Stimulated activated CD4-positive, alpha-beta T cell treated with anti-CD3 and anti-CD28 coated beads, Interleukin-2, amount 100 ng/mL, for 24 hours (primary cell): ENCODE data around the gene DNAH1.

ENCODE experiments used
- DNase-seq, 2 donors: peaks; one replicate each; pipeline ENCODE4 v3.0.0-alpha.2; 2020

The DNAH1 gene

DNA sequence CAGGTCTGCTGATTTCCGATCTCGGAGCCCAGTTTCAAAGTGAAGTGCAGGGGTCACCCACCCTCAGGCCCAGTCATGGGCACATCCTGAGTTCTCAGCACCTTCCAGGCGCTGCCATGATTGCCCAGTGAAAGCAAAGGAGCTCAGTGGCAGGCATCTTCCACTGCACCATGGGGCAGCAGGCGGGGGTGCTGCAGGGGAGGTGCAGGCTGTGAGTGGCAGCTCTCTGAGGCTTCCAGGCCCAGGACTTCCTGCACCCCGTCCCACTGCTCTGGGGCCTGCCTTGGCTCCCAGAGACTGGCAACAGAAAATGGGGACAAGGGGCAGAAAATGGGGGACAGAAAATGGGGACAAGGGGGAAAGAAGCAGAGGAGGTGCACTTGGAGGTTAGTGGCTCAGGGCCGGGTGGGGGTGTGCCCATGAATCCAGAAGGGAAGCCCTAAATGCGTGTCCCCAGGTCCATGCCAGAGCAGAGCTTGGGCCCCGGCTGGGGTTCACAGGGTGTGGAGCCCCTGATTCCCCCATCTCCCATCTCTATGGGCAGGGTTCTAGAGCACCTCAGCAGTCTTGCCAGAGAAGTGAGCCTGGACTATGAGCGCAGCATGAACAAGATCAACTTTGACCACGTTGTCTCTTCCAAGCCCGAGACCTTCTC, 28.0 kb downstream of the DNAH1 start:
- no peak for DNase-seq

DNA sequence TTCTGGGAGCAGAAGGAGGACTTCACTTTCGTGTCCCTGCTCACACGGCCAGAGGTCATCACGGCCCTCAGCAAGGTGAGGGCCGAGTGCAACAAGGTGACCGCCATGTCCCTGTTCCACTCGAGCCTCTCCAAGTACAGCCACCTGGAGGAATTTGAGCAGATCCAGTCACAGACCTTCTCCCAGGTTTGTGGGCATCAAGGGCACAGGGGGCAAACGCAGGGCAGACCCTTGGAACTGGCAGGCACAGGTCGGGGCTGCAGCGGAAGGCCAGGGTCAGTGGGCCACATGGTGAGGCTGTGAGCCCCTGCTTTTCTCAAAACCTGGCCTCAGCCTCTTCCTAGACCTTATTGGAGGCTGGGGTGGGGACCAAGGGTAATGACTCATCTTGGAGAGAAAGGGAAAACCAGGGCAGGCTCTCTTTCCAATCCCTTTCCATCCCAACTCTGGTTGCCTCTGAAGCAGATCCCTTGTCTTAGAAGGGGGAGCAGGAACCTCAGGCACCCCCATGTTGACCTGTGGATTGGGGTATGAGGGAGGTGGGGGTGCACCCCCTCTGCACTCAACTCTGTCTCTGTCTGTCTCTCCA, 29.5 kb downstream of the DNAH1 start:
- no peak for DNase-seq

DNA sequence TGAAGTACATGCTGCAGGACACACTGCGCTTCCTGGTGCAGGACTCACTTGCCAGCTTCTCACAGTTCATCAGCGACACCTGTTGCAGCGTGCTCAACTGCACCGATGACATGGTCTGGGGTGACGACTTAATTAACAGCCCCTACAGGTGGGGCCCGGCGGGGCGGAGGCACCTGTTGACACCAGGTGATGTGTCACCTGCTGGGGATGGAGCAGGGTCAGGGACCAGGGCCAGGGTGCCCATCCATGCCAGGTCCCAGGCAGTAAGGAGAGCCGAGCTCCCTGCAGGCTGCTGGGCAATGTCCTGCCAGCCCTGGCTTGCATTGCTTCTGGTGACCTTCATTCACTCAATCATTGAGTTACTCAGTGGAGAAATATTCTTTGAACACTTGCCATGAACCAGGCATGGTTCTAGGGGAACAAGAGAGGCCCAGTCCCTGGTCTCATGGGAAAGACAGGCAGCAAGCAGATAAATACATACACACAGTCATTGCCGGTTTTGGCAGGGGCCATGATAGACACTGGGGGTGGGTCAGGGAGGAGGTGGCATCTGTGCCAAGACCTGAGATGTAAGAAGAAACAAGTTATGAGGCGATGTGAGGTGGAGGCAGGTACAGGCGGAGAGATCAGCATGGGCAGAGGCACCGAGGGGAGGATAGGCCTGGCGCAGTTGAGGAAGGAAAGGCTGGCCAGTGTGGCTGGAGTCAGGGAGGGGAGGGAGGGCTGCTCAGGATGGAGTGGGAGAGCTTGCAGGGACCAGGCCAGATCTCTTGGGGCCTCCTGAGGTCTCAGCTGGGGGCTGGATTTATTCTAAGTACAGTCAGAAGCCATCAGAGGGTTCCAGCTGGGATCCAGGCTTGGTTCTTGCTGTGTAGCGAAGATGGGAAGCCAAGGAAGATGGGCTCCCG, 30.8 kb downstream of the DNAH1 start:
- no peak for DNase-seq

- DNase-seq = no peak
Observed at GRCh38 chr3:52347716-52348635, 31.9 kb downstream of the DNAH1 start.

GRCh38 chr3:52349131-52349530, 33.0 kb downstream of the DNAH1 start:
- DNase-seq = no peak

DNA sequence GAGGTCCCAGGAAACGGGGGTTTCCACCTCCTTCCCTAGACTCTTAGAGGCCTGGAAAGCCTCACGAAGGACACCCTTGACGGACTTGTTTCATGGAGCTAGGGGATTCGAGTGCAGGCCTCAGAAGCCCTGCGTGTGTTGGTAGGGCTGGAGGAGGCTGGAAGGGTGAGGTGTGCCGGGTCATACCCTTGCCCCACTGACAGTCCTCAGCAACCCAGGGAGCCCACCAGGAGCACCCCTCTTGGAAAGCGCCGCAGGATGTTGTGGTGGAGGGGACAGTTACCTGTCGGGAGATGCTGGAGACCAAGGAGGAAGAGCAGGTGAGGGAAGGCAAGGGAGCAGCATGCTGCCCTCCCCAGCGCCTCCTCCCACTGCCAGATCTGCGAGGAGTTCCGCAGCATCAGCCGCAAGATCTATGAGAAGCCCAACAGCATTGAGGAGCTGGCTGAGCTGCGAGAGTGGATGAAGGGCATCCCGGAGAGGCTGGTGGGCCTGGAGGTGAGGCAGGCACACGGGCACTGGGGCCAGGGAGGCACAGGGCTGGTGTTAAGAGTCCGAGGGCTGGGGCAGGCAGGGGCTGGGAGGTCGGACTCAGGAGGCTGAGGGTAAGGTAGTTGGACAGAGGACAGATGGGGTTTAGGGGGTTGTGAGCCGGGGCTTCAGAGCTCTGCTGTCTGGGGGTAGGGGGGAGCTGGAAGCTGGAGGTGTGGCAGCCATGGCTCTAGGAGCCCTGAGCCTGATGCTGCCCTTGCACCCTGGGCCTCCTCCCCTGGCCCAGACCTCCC, 33.7 kb downstream of the DNAH1 start:
- DNase-seq = no peak

GRCh38 chr3:52350416-52350815, 34.3 kb downstream of the DNAH1 start:
- no peak for DNase-seq

DNA sequence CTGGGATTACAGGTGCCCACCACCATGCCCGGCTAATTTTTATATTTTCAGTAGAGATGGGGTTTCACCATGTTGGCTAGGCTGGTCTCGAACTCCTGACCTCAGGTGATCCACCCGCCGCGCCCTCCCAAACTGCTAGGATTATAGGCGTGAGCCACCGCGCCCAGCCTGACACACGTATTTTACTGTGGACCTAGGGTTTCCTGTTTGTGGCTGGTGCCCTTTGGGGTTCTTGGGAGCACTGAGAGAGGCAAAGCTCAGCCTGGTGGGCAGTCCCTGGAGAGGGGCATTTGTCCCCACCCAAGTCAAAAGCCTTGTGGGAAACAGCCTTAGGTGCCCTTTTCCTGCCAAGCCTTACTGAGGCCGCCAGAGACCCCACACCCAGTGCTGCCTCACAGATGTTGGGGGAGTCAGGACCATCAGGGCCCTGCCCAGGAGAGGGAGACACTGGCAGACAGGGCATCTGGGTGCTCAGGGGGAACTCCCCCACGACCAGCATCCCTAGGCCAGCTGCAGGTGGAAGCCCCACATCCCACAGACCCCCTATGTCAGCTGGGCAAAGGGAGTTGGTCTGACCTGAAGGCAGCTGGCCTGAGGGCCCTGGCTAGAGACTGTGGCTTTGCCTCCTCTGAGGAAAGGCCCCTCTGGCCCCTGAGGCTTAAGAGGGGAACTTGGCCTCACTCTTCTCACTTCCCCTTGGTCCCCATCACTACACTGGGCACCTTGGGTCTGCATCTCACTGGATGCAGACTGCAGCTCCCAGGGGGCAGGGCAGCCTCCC, 35.1 kb downstream of the DNAH1 start:
- no peak for DNase-seq

DNA sequence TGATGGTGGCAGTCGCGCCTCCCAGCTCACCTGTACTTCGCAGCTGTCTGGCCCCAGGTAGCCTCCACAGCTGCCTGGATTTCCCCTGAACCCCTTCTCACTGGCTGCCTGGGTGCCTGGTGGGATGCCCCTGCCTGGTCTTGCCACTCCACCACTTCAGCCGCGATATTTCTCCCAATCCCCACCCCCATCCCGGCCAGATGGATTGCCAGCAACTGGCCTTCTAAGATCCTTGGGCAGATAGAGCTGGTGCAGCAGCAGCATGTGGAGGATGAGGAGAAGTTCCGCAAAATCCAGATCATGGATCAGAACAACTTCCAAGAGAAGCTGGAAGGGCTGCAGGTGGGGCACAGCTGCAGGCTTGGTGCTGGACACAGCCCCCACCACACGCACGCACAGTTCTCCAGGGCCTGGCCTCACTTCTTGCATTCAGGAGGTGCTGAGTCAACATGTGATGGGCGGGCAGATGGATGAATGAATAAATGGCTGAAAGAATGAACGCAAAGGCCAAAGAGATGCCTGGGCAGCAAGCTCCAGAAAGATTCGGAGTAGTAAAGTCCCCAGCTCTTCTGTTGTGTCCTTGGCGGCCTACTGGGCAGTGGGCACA, 35.7 kb downstream of the DNAH1 start:
- no peak for DNase-seq

DNA sequence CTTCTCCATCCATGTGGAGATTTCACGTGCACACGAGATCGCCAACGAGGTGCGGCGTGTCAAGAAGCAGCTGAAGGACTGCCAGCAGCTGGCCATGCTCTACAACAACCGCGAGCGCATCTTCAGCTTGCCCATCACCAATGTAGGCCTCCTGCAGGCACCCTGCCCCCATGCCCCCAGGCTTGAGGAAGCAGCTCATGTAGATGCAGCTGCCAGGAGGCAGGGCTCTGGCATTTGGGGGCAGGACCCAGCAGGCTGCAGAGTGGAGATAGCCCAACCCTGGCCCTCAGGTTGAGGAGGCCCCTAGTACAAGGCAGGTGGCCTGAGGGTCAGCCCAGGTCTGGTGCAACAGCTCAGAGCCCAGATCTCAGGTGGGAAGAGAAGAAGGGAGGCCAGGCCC, 36.4 kb downstream of the DNAH1 start:
- no peak for DNase-seq

GRCh38 chr3:52353291-52353855, 37.3 kb downstream of the DNAH1 start:
- DNase-seq = no peak

DNA sequence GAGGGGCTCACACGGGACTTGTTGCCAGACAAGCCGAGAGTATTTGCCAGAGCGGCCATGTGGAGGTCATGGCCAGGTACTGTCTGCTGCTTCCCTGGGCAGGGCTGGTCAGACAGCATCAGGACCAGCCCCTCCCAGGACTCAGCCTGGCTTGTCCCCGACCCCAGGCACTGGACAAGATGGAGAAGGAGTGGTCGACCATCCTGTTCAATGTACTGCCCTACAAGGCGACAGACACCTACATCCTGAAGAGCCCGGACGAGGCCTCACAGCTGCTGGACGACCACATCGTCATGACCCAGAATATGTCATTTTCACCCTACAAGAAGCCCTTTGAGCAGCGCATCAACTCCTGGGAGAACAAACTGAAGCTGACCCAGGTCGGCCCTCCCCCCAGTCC, 38.6 kb downstream of the DNAH1 start:
- no peak for DNase-seq

GRCh38 chr3:52355526-52355925, 39.4 kb downstream of the DNAH1 start:
- DNase-seq = no peak

- DNase-seq = no peak
Observed at GRCh38 chr3:52356126-52356525, 40.0 kb downstream of the DNAH1 start.

DNA sequence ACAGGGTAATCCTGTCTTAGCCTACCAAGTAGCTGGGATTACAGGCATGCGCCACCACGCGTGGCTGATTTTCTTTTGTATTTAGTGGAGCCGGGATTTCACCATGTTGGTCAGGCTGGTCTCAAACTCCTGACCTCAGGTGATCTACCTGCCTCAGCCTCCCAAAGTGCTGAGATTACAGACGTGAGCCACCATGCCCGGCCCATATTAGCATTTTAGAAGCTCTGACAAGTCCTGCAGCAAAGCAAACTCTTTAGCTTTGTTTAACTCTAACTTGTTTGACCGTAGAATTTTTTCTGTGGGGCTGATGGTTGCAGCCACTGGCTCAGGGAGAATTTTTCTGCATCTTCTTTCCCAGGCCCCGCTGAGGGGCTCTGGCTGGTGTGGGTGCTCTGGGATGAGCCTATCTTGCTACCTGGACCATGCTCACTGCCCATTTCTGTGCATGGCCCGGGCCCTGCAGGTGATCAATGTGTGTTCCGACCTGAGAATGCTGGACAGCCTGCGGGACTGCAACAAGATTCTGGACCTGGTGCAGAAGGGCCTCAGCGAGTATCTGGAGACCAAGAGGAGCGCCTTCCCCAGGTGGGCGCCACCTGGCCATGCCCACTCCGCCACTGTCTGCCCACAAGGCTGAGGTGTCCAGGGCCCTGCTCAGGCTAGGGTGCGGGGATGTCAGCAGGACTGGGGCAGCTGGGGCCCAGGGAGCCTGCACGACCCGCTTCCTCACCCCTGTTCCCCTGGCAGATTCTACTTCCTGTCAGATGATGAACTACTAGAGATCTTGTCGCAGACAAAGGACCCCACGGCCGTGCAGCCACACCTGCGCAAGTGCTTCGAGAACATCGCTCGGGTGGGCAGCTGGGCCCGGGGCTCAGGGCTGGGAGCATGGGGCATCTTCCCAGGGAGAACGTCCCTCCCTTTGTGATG, 41.3 kb downstream of the DNAH1 start:
- DNase-seq = no peak

DNA sequence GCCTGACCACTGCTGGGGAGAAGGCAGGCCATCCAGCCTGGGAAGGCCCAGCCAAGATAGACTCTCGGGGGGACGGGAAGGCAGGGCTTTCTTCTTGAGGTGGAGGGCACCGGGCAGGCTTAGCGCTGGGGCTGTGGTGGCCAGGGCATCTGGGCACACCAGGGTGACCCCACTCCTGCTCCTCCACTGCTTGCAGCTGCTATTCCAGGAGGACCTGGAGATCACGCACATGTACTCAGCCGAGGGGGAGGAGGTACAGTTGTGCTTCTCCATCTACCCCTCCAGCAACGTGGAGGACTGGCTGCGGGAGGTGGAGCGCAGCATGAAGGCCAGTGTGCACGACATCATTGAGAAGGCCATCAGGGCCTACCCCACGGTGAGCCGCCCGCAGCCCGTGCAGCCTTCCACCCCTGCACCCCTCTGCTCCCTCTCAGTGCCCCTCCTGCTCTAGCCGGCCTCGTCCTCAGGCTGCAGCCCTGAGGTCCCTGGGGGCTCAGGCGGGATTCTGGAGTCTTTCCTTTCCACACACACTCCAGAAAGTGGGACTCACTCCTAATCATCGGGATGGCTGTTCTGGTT, 42.3 kb downstream of the DNAH1 start:
- DNase-seq = no peak

DNA sequence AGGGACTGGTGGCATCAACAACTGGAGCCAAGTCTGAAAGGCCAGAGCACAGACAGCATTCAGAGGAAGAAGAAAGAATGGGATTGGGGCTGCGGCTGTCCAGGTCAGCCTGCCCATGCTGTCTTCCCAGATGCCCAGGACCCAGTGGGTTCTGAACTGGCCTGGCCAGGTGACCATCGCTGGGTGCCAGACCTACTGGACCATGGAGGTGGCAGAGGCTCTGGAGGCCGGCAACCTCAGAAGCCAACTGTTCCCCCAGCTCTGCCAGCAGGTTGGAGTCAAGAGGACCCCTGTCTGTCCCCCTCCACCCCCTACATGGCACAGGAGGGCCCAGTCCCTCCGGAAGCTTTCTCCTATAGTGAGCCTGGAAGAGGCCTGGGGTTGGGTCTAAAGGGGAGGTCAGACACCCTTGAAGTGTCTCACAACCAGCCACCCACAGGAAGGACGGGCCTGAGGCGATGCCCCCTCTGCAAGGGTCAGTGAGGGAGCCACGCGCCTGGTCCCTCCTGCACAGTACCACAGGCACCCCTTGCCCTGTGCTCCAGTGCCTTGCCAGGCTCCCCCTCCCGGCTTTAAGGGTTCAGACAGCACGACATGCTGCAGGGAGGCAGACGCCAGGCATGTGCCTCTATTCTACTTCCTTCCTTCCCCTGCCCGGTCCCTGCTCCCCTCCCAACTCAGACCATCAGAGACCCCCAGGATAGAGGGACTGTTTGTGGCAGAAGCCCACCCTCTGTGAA, 43.2 kb downstream of the DNAH1 start:
- DNase-seq = no peak

DNA sequence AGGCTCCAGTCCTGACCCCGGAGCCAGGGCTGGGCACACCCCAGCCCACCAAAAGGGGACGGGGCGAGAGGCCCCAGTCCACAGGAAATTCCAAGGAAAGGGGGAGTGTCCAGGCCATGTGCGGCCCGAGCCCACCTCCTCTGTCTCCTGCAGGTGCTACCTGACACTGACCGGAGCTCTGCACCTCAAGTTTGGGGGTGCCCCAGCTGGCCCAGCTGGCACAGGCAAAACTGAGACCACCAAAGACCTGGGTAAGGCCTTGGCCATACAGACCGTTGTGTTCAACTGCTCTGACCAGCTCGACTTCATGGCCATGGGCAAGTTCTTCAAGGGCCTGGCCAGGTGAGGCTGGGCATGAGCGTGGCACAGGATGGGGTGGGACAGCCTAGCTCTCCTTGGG, 44.9 kb downstream of the DNAH1 start:
- DNase-seq = no peak
